GM18870 (cell line): ENCODE data around the gene SEC22C.

Source experiments
- ATAC-seq: cut with Tn5 transposase; IDR thresholded peaks from one replicate; pipeline ENCODE4 v1.9.1; 2021; ENCODE audit warnings: moderate library complexity; ENCODE audit not compliant: unreplicated experiment

The SEC22C gene

GRCh38 chr3:42515391-42515916, 66.3 kb downstream of the SEC22C start:
- no peak for ATAC-seq

GRCh38 chr3:42514876-42515275, 66.9 kb downstream of the SEC22C start:
- no peak for ATAC-seq

GRCh38 chr3:42513521-42513920, 68.2 kb downstream of the SEC22C start:
- no peak for ATAC-seq

- no peak for ATAC-seq
Measured at GRCh38 chr3:42513121-42513520, 68.6 kb downstream of the SEC22C start.

- no peak for ATAC-seq
Measured at GRCh38 chr3:42511736-42512135, 70.0 kb downstream of the SEC22C start.

GRCh38 chr3:42511201-42511600, 70.6 kb downstream of the SEC22C start:
- ATAC-seq, result no peak

- ATAC-seq, result no peak
Measured at GRCh38 chr3:42510325-42510724, 71.4 kb downstream of the SEC22C start.

GRCh38 chr3:42509111-42509510, 72.7 kb downstream of the SEC22C start:
- ATAC-seq, result no peak

GRCh38 chr3:42508562-42508961, 73.2 kb downstream of the SEC22C start:
- no peak for ATAC-seq

GRCh38 chr3:42507761-42508335, 73.9 kb downstream of the SEC22C start:
- no peak for ATAC-seq

- ATAC-seq, result no peak
Measured at GRCh38 chr3:42507252-42507651, 74.5 kb downstream of the SEC22C start.

GRCh38 chr3:42505849-42506410, 75.8 kb downstream of the SEC22C start:
- ATAC-seq, result no peak

GRCh38 chr3:42505128-42505848, 76.5 kb downstream of the SEC22C start:
- ATAC-seq, result no peak

GRCh38 chr3:42504334-42505127, 77.2 kb downstream of the SEC22C start:
- ATAC-seq, result no peak

- no peak for ATAC-seq
Measured at GRCh38 chr3:42503957-42504333, 77.8 kb downstream of the SEC22C start.

GRCh38 chr3:42503251-42503924, 78.4 kb downstream of the SEC22C start:
- ATAC-seq, result no peak

- peak; percentile 69 for ATAC-seq
Measured at GRCh38 chr3:42502429-42503250, 79.1 kb downstream of the SEC22C start, which contains the start of gene VIPR1. VIPR1 (plus strand) TSS chr3:42502643; CDS start chr3:42502736, 93 bp downstream.

GRCh38 chr3:42501681-42502428, 79.9 kb downstream of the SEC22C start:
- no peak for ATAC-seq

GRCh38 chr3:42501321-42501680, 80.5 kb downstream of the SEC22C start:
- no peak for ATAC-seq
